Tibial artery (tissue), 4 donors: ENCODE data around the gene COTL1.

Experiments used
- DNase-seq, 2 donors: peaks; one replicate each; pipeline ENCODE4 v3.0.0-alpha.2; 2019
- H3K27ac ChIP-seq, 2 donors: fragments of 200-600 bp; sonication (generic) in 1 of 2; 1 replicate in 1 of 2; 2 replicates in 1 of 2; pipeline ENCODE4 v1.5.1; 2018 to 2019; ENCODE audit warnings: mild to moderate bottlenecking in 1 of 2
- H3K27me3 ChIP-seq, 2 donors: fragments of 200-600 bp; sonication (generic) in 1 of 2; one replicate each; pipeline versions ENCODE4 v1.5.1 to v1.6.0; 2016 to 2019
- H3K36me3 ChIP-seq, 3 donors: fragments of 200-600 bp; sonication (generic) in 2 of 3; one replicate each; pipeline ENCODE4 v1.5.1; 2016 to 2019; ENCODE audit warnings: mild to moderate bottlenecking in 2 of 3
- H3K4me1 ChIP-seq, 4 donors: fragments of 200-600 bp; sonication (generic) in 2 of 4; 1 replicate in 3 of 4; 2 replicates in 1 of 4; pipeline ENCODE4 v1.5.1; 2016 to 2019
- H3K4me3 ChIP-seq, 2 donors: fragments of 200-600 bp; sonication (generic) in 1 of 2; 1 replicate in 1 of 2; 2 replicates in 1 of 2; pipeline ENCODE4 v1.5.1; 2018 to 2019; ENCODE audit warnings: mild to moderate bottlenecking in 2 of 2
- H3K9me3 ChIP-seq, 3 donors: fragments of 200-600 bp; sonication (generic) in 1 of 3; one replicate each; pipeline ENCODE4 v1.5.1; 2016 to 2019
- CTCF ChIP-seq, 2 experiments: fragments of 200-600 bp in 1 of 2; fragments of 450-650 bp in 1 of 2; IDR thresholded peaks; one replicate each; pipeline ENCODE4 v1.5.1; 2017 to 2019; ENCODE audit warnings: antibody characterized with exemption in 2 of 2, mild to moderate bottlenecking in 1 of 2, moderate library complexity in 1 of 2
- intact Hi-C: fragments of 100-400 bp; cut with DNase I; formaldehyde crosslinking; loops from one replicate; pipeline ENCODE4 v1.15.0; 2023; ENCODE audit warnings: low total_unique reads

Gene COTL1

GRCh38 chr16:84598360-84598759 lies 19.5 kb downstream of the COTL1 start:
- DNase-seq, result no peak
- Histone ChIP-seq H3K9me3 (no peaks in the 10 kb centered on the region), H3K27ac (no peak overlapping the region), H3K27me3 (no peaks in the 10 kb centered on the region), H3K4me1 (peaks cover 6 to 26% (median 19%) of the 10 kb centered on the region in 4 donors), H3K36me3 (no peaks in the 10 kb centered on the region), H3K4me3 (no peak overlapping the region)
- intact Hi-C loops, result no loop called here
- no peak for TF ChIP-seq CTCF (IDR thresholded peaks at IDR 0.05)

GRCh38 chr16:84597931-84598351 lies 19.9 kb downstream of the COTL1 start:
- TF ChIP-seq CTCF (IDR thresholded peaks at IDR 0.05), result no peak
- Histone ChIP-seq H3K4me1 (peaks cover 2 to 22% (median 16%) of the 10 kb centered on the region in 4 donors), H3K9me3 (no peaks in the 10 kb centered on the region), H3K27ac (no peak overlapping the region), H3K4me3 (no peak overlapping the region), H3K36me3 (no peaks in the 10 kb centered on the region), H3K27me3 (no peaks in the 10 kb centered on the region)
- intact Hi-C loops, result no loop called here
- DNase-seq, result no peak

GRCh38 chr16:84597528-84597896 lies 20.4 kb downstream of the COTL1 start:
- no peak for DNase-seq
- Histone ChIP-seq H3K9me3 (no peaks in the 10 kb centered on the region), H3K4me3 (no peak overlapping the region), H3K4me1 (peaks cover 0 to 18% (median 13%) of the 10 kb centered on the region in 4 donors), H3K27ac (no peak overlapping the region), H3K36me3 (no peaks in the 10 kb centered on the region), H3K27me3 (no peaks in the 10 kb centered on the region)
- TF ChIP-seq CTCF (IDR thresholded peaks at IDR 0.05), result no peak
- intact Hi-C loops, result no loop called here

- intact Hi-C loops, result no loop called here
- no peak overlapping the region for H3K27ac ChIP-seq
- H3K4me1 ChIP-seq, result peaks cover 0 to 16% (median 13%) of the 10 kb centered on the region in 4 donors
These were observed 20.9 kb downstream of the COTL1 start for GRCh38 chr16:84596801-84597527.

GRCh38 chr16:84596161-84596560 lies 21.7 kb downstream of the COTL1 start:
- intact Hi-C loops, result no loop called here
- Histone ChIP-seq H3K36me3 (no peaks in the 10 kb centered on the region), H3K4me3 (no peak overlapping the region), H3K27me3 (no peaks in the 10 kb centered on the region), H3K27ac (no peak overlapping the region), H3K9me3 (no peaks in the 10 kb centered on the region), H3K4me1 (peaks cover 0 to 16% (median 13%) of the 10 kb centered on the region in 4 donors)
- DNase-seq, result no peak
- TF ChIP-seq CTCF (IDR thresholded peaks at IDR 0.05), result no peak

More at GRCh38 chr16:84596801-84597527, 20.9 kb downstream of the COTL1 start:
- Histone ChIP-seq H3K27me3 (no peaks in the 10 kb centered on the region), H3K36me3 (no peaks in the 10 kb centered on the region), H3K9me3 (no peaks in the 10 kb centered on the region), H3K4me3 (no peak overlapping the region)
- no peak for TF ChIP-seq CTCF (IDR thresholded peaks at IDR 0.05)
- no peak for DNase-seq
